Measurements from ENCODE around the gene KLHL29. TPM values are rescaled to one million over a fixed set of nuclear protein-coding genes. Genes with fewer than 3 reads are reported as not detected.

KLHL29 gene
- total and polyA plus RNA-seq, 8 donors = 1.8 to 10.5 (median 2.8) TPM

DNA sequence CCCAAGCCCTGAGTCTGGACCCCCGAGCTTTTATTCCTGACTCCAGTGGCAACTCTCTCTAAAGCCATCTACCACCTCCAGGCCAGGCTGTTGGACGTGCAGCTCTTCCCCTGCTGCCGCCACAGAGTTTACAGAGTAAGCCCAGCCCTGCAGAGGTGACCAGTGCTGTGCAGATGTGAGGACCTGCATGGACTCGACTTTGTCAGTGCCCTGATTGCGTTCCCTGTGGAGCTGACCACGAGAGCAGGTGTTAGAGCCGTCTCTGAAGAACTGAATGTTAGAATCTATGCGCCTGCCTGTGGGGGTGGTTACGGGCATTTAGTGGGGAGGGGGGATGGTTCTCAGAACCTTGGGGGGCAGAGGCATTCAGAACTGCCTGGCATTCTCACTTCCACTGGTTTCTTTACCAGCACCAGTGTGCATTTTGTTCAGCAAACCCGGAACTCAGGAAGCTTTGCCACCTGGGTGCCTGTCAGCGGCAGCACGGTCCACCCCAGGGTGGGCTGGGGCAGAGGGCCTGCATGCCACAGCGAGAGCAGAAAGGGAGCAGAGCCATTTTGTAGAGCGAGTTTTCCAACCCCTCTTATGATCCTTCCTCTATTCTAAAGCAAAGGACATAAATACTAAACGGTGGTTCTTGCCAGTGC is 137.9 kb downstream of the KLHL29 start:
- H3K9me3 ChIP-seq = no peaks in the 10 kb centered on the region
- DNase-seq (no peak), ATAC-seq (no peak)
- H3K36me3 ChIP-seq = no peaks in the 10 kb centered on the region
- intact Hi-C loops (cut with DNase I) = no loop called here
- no peak overlapping the region for H3K27ac ChIP-seq
- TF ChIP-seq, protein P1, sequence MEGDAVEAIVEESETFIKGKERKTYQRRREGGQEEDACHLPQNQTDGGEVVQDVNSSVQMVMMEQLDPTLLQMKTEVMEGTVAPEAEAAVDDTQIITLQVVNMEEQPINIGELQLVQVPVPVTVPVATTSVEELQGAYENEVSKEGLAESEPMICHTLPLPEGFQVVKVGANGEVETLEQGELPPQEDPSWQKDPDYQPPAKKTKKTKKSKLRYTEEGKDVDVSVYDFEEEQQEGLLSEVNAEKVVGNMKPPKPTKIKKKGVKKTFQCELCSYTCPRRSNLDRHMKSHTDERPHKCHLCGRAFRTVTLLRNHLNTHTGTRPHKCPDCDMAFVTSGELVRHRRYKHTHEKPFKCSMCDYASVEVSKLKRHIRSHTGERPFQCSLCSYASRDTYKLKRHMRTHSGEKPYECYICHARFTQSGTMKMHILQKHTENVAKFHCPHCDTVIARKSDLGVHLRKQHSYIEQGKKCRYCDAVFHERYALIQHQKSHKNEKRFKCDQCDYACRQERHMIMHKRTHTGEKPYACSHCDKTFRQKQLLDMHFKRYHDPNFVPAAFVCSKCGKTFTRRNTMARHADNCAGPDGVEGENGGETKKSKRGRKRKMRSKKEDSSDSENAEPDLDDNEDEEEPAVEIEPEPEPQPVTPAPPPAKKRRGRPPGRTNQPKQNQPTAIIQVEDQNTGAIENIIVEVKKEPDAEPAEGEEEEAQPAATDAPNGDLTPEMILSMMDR (IDR thresholded peaks at IDR 0.05) = no peak
- peaks cover 0 to 2% of the 10 kb centered on the region in 2 donors for H3K4me1 ChIP-seq
- no peak overlapping the region for H3K4me3 ChIP-seq
- H3K27me3 ChIP-seq = no peaks in the 10 kb centered on the region

DNA sequence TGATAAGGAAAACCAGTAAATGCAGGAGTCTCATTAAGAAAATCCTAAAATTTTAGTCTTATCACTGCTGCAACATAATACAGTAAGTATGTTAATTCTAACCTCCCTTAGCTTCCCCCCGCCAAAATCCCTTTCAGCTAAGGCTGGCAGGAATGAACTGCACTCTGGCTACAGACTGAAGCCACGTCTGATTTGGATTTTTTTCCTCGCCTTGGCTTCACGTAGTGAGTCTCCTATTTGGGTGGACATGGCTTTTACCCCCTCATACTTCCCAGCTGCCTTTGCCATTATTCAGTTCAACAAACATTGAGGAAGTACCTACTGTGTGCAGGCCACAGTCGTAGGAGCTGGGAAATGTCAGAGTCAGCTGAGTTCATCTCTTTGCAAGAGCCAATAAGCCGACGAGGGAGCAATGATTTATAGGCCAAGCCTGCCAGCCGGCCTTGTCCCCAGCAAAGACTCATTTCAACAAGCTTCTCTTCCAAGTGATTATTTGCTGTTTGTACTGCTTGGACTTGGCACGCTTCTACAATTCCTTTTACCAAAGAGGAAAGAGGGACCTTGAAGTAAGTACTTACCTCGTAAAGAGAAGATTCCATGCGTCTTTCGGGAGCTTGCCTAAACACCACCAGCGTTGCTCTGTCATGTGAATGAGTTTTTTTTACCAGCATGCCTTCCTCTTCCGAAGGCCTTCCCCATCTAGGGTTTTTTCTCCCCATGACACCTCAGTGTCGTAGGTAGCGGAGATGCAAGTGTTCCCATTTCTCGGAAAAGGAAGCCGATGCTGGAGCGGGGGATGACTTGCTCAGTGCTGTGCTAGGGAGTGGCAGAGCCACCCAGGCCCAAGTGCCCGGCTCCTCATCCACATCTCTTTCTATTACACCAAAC is 138.6 kb downstream of the KLHL29 start:
- Histone ChIP-seq H3K36me3 (no peaks in the 10 kb centered on the region), H3K27me3 (no peaks in the 10 kb centered on the region), H3K9me3 (no peaks in the 10 kb centered on the region), H3K27ac (no peak overlapping the region), H3K4me3 (no peak overlapping the region), H3K4me1 (peaks cover 0 to 2% of the 10 kb centered on the region in 2 donors)
- TF ChIP-seq, protein P1 (IDR thresholded peaks at IDR 0.05) = no peak
- ATAC-seq (peak; percentile 58), DNase-seq (peak in 1 of 4 donors; percentile 62)
- intact Hi-C loops (cut with DNase I) = no loop called here

DNA sequence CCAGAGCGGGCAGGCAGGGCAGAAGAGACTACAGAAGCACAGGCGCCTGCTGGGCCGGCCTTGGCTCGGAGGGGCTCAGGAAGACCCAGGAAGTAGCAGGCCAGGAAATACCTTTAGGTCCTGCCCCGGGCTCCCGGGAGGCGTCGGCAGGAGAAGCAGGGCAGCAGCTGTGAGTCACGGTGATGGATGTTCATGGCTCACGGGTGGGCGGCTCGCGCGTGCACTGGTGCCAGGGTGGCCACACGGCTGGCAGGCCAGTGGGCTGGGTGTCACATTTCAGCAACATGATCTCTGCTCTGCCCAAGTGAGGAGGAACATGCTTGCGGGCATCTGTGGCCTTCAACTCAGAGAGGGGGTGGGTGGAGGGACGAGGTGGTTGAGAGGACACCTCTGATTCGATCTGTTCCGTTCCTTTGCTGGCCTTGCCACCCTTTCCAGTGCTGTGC is 139.3 kb downstream of the KLHL29 start:
- no peaks in the 10 kb centered on the region for H3K27me3 ChIP-seq
- no peaks in the 10 kb centered on the region for H3K9me3 ChIP-seq
- TF ChIP-seq, protein P1 (IDR thresholded peaks at IDR 0.05) = no peak
- intact Hi-C loops (cut with DNase I) = no loop called here
- no peak for DNase-seq
- H3K4me1 ChIP-seq = peaks cover 0 to 2% of the 10 kb centered on the region in 2 donors
- no peak overlapping the region for H3K27ac ChIP-seq
- peak; percentile 14 for ATAC-seq
- no peaks in the 10 kb centered on the region for H3K36me3 ChIP-seq
- no peak overlapping the region for H3K4me3 ChIP-seq

DNA sequence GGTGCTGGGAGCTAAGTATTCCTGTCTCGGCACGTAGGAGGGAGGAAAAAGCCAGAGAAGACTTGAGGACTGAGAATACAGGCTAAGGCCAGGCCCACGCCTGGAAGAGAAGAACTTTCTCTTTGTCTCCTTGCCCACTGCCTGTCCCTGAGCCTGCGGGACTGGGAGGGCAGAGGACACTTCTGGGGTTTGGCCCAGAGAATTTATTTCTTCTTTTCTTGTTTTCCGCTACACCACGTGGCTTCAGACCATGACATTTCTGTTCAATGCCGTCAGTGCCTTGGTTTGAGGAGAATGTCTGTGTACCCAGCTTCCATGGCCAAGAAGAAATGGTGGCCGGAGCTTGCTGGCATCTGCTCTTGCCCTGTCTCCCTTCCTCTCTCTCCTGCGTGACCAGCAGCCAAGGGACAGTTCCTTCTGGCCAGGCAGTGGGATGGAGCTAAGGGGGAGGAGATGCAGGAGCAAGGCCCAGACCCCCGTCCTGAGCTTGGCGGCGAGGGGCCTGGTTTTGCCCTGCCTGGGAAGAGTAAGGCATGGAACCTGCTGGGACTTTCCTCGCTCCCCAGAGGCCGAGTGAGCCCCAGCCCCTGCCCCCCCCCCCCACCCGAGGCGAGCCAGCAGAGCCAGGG is 140.3 kb downstream of the KLHL29 start:
- intact Hi-C loops (cut with DNase I) = no loop called here
- ATAC-seq (no peak), DNase-seq (no peak)
- peaks cover 0 to 2% of the 10 kb centered on the region in 2 donors for H3K4me1 ChIP-seq
- TF ChIP-seq, protein P1 (IDR thresholded peaks at IDR 0.05) = no peak
- H3K27ac ChIP-seq = no peak overlapping the region
- no peak overlapping the region for H3K4me3 ChIP-seq
- H3K36me3 ChIP-seq = no peaks in the 10 kb centered on the region
- no peaks in the 10 kb centered on the region for H3K27me3 ChIP-seq
- no peaks in the 10 kb centered on the region for H3K9me3 ChIP-seq

DNA sequence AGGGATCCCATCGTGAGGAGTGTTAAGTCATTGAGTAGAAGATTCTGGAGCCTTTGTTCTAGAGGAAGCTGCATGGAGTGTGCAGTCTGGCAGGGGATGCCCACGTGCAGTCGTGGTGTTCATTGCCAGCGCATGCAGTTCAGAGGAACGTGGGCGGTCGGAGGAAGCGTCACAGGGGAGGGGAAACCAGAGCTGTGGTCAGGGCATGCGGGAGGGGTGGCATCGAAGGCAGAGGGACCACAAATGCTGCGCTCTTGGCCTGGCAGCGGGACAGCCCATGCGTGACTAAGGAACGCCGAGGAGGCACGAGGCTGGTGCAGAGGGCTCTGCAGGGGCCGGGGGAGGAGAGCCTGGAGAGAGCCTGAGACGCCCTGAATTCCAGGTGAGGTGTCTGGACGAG is 141.1 kb downstream of the KLHL29 start:
- intact Hi-C loops (cut with DNase I) = no loop called here
- no peaks in the 10 kb centered on the region for H3K36me3 ChIP-seq
- H3K4me3 ChIP-seq = no peak overlapping the region
- no peaks in the 10 kb centered on the region for H3K27me3 ChIP-seq
- TF ChIP-seq, protein P1 (IDR thresholded peaks at IDR 0.05) = no peak
- peaks cover 0 to 2% of the 10 kb centered on the region in 2 donors for H3K4me1 ChIP-seq
- DNase-seq (no peak), ATAC-seq (no peak)
- no peak overlapping the region for H3K27ac ChIP-seq
- no peaks in the 10 kb centered on the region for H3K9me3 ChIP-seq
